Measurements from ENCODE around the gene SLC6A19.
"Not testable (repeated sequence)": the region's sequence is repeated elsewhere in the genome, so short reads cannot be mapped to it uniquely, and the experiment has no call there.

SLC6A19 gene

DNA sequence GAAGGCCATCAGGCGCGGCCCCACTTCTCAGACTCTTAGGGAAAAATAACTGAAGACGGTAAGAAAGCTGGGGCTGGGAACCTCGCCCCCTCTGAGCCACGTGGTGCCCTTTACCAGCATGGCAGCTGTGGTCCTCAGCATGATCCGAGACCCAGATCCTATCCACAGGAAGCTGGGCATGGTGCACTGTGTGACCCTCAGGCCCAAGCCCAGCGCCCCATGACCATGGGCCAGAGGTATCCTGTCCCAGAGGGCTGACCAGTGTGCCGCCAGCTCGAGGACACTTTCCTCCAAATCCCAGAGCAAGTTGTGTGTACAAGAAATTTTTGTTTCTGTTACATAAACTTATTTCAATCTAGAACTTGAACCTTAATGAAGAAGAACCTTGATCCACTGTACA, 65.4 kb downstream of the SLC6A19 start:
- TF ChIP-seq, protein P1, sequence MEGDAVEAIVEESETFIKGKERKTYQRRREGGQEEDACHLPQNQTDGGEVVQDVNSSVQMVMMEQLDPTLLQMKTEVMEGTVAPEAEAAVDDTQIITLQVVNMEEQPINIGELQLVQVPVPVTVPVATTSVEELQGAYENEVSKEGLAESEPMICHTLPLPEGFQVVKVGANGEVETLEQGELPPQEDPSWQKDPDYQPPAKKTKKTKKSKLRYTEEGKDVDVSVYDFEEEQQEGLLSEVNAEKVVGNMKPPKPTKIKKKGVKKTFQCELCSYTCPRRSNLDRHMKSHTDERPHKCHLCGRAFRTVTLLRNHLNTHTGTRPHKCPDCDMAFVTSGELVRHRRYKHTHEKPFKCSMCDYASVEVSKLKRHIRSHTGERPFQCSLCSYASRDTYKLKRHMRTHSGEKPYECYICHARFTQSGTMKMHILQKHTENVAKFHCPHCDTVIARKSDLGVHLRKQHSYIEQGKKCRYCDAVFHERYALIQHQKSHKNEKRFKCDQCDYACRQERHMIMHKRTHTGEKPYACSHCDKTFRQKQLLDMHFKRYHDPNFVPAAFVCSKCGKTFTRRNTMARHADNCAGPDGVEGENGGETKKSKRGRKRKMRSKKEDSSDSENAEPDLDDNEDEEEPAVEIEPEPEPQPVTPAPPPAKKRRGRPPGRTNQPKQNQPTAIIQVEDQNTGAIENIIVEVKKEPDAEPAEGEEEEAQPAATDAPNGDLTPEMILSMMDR (IDR thresholded peaks at IDR 0.05; ENCODE audit: low read depth, low read length, missing control alignments): no peak
- DNase-seq (ENCODE audit: low read depth): no peak

DNA sequence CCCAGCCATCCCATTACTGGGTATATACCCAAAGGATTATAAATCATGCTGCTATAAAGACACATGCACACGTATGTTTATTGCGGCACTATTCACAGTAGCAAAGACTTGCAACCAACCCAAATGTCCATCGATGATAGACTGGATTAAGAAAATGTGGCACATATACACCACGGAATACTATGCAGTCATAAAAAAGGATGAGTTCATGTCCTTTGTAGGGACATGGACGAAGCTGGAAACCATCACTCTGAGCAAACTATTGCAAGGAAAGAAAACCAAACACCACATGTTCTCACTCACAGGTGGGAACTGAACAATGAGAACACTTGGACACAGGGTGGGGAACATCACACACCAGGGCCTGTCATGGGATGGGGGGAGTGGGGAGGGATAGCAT, 66.1 kb downstream of the SLC6A19 start:
- not testable (repeated sequence) for H3K4me3 ChIP-seq (ENCODE audit: low read depth, low read length); DNase-seq (ENCODE audit: low read depth)

More for the DNA sequence above, 65.4 kb downstream of the SLC6A19 start:
- no peak overlapping the region for H3K4me3 ChIP-seq (ENCODE audit: low read depth, low read length)

DNA sequence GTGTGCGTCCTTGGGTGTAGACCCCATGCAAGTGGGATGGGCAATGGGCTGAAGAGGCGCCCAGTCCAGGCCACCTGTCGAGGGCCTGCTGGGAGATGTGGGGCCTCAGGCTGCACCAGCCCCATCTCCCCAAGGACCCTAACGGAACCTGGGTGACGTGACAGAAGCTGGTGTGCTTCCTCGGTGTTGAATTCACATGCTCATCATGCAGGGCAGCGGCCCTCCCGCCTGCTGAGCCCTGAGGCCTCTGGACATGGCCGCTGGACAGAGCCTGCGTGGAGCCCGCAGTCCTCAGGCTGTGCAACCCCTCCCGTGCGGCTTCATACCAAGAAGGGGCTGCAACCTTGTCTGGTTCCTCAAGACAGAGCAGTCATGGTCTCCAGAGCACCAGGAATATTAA, 66.7 kb downstream of the SLC6A19 start:
- TF ChIP-seq, protein P1 (IDR thresholded peaks at IDR 0.05; ENCODE audit: low read depth, low read length, missing control alignments): no peak
- no peak for DNase-seq (ENCODE audit: low read depth)
- no peak overlapping the region for H3K4me3 ChIP-seq (ENCODE audit: low read depth, low read length)

DNA sequence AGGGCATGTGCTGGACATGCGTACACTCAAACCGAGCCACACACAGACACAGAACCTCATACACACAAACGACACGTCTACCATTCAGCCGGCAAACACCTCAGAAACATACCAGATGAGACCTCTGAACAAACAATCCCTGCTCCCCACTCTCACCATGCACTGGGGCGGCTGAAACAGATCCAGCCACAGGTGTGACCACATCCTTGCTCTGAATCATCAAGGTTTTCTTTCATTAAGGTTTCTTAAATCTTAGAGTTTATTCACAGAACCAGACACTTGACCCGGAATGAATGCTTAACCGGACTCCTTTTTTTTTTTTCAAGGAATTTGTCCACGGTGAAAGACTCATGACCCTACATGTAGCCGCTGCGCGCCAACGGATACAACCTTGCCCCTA, 67.3 kb downstream of the SLC6A19 start:
- DNase-seq (ENCODE audit: low read depth): no peak
- TF ChIP-seq, protein P1 (IDR thresholded peaks at IDR 0.05; ENCODE audit: low read depth, low read length, missing control alignments): no peak
- H3K4me3 ChIP-seq (ENCODE audit: low read depth, low read length): no peak overlapping the region

DNA sequence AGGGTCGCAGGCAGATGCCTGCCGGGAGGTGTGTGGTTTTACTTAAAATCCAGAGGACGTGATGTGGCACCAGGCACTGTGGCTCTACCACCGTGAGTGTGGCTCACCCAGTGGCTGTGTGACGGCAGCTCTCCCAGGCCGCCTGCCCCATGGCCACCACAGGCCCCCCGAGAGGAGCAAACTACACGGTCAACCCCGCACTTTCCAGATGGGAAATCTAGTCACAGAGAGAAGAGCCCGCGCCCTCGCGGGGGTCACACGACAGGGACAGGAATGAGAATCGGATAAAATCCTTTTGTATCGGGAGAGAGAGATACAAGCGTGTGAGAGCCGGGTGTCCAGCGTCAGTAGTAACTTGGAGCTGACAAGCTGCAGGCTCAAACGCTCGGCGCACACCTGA, 69.0 kb downstream of the SLC6A19 start:
- TF ChIP-seq, protein P1 (IDR thresholded peaks at IDR 0.05; ENCODE audit: low read depth, low read length, missing control alignments): no peak
- DNase-seq (ENCODE audit: low read depth): no peak
- no peak overlapping the region for H3K4me3 ChIP-seq (ENCODE audit: low read depth, low read length)

DNA sequence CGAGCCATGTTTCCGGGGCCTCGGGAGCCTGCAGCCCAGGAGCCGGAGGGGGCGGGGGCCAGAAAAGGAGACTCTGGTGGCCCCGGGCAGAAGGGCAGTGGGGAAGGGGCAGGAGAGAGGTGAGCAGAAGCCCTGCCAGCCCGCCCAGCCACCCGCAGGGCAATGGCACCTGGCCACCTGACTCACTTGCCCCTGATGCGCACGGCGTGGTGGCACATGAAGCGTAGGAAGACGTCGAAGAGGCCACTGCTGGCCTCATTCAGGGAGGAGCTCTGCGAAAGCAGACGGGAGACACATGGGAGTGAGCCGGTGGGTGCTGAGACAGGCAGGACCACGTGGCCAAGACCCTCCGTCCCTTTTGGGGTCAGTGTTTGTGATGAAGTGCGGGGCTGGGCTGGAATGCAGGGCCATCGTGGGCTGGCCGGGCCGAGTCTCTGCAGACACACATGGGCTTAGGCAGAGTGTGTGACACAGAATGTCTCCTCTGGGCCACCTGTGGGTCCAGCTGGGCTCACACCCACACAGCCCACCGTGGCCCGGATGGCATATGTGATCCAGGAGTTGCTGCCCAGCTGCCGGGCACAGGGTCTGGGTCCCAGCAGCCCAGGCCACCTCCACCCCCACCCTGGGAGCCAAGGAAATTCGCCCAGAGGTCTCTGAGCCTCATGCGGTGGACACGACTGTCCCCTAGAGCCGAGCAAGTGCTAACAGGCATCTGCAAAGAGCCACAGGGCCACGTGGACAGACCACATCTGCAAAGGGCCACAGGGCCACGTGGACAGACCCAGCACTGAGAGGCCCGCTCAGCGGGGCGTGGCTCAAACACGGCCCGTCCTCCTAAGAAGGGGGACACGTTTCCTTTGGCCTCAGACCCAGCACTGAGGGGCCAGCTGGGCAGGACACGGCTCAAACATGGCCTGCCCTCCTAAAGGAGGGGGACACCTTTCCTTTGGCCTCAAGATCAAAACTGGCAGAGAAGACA, 69.8 kb downstream of the SLC6A19 start:
- no peak for DNase-seq (ENCODE audit: low read depth)
- TF ChIP-seq, protein P1 (IDR thresholded peaks at IDR 0.05; ENCODE audit: low read depth, low read length, missing control alignments): no peak

DNA sequence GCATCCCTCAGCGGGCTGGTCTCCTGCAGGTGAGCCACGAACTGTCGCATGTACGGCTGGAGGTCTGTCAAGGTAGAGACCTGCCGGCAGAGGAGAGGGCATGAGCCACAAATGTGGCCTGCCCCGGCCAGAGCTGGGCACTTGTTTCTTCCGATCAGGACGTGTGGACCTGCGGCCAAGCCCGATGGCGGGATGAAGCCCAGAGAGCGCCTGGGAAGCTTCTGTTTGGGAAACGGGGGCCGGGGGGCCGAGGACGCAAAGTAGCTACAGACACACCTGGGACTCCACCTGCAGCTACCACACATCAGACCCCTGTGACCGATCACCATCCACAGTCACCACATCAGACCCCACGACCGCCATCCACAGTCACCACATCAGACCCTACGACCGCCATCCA, 70.8 kb downstream of the SLC6A19 start:
- H3K4me3 ChIP-seq (ENCODE audit: low read depth, low read length): no peak overlapping the region
- no peak for DNase-seq (ENCODE audit: low read depth)
- TF ChIP-seq, protein P1 (IDR thresholded peaks at IDR 0.05; ENCODE audit: low read depth, low read length, missing control alignments): no peak

More for the DNA sequence above, 69.8 kb downstream of the SLC6A19 start:
- H3K4me3 ChIP-seq (ENCODE audit: low read depth, low read length): no peak overlapping the region
